Neutrophil (primary cell): ENCODE results near the gene LRRC8A.
"Not testable (repeated sequence)": the region's sequence is repeated elsewhere in the genome, so short reads cannot be mapped to it uniquely, and the experiment has no call there.

Source experiments
- H3K27ac ChIP-seq: fragments of 200-600 bp; sonication (generic); 2 replicates; pipeline ENCODE4 v1.5.1; 2016; ENCODE audit warnings: mild to moderate bottlenecking, moderate library complexity
- H3K27me3 ChIP-seq: fragments of 200-600 bp; sonication (generic); 2 replicates; pipeline ENCODE4 v1.6.0; 2016; ENCODE audit warnings: mild to moderate bottlenecking
- H3K36me3 ChIP-seq: fragments of 200-600 bp; sonication (generic); 2 replicates; pipeline ENCODE4 v1.5.1; 2017
- H3K4me1 ChIP-seq, 2 experiments: fragments of 200-600 bp in 1 of 2; sonication (generic) in 1 of 2; 1 replicate in 1 of 2; 2 replicates in 1 of 2; pipeline versions ENCODE4 v1.5.1 to v1.6.1; 2013 to 2016; ENCODE audit warnings: low read depth in 1 of 2, low read length in 1 of 2, mild to moderate bottlenecking in 1 of 2, moderate library complexity in 1 of 2; ENCODE audit not compliant: control insufficient read depth in 1 of 2, insufficient read depth in 1 of 2
- H3K4me3 ChIP-seq, 2 experiments: fragments of 200-600 bp in 1 of 2; sonication (generic) in 1 of 2; 1 replicate in 1 of 2; 2 replicates in 1 of 2; pipeline ENCODE4 v1.5.1; 2013 to 2016; ENCODE audit warnings: low read depth in 1 of 2, low read length in 1 of 2, mild to moderate bottlenecking in 1 of 2, moderate library complexity in 1 of 2
- H3K9me3 ChIP-seq: fragments of 200-600 bp; sonication (generic); 2 replicates; pipeline ENCODE4 v1.5.1; 2016
- CTCF ChIP-seq: fragments of 200-600 bp; sonication (generic); IDR thresholded peaks from 2 replicates; pipeline ENCODE4 v1.5.1; 2016; ENCODE audit warnings: antibody characterized with exemption

LRRC8A gene

GRCh38 chr9:128946571-128947276, 64.8 kb downstream of the LRRC8A start:
- Histone ChIP-seq H3K27ac (peak overlapping the region; percentile 70), H3K27me3 (no peaks in the 10 kb centered on the region), H3K36me3 (no peaks in the 10 kb centered on the region), H3K9me3 (no peaks in the 10 kb centered on the region), H3K4me1 (peaks cover 13 to 19% of the 10 kb centered on the region in 2 experiments), H3K4me3 (peak overlapping the region; percentile 93 to 96)
- TF ChIP-seq CTCF: no peak

GRCh38 chr9:128947277-128947526, 65.3 kb downstream of the LRRC8A start:
- H3K27me3 ChIP-seq: no peaks in the 10 kb centered on the region
- no peaks in the 10 kb centered on the region for H3K9me3 ChIP-seq
- H3K27ac ChIP-seq: peak overlapping the region; percentile 70
- H3K4me3 ChIP-seq: peak overlapping the region; percentile 93 to 96
- TF ChIP-seq CTCF: no peak
- no peaks in the 10 kb centered on the region for H3K36me3 ChIP-seq
- peaks cover 13 to 19% of the 10 kb centered on the region in 2 experiments for H3K4me1 ChIP-seq

GRCh38 chr9:128947527-128948301, 65.8 kb downstream of the LRRC8A start, which contains the start of the genes DOLK and NUP188:
Gene DOLK, minus strand, starts transcription at chr9:128947603. Its CDS starts 300 bp downstream, at chr9:128947303.
Gene NUP188, plus strand, starts transcription at chr9:128947699. Its CDS starts 21 bp downstream, at chr9:128947720.
- Histone ChIP-seq H3K27ac (peak within 1 kb of the TSS; percentile 70), H3K9me3 (no peaks in the 10 kb centered on the region), H3K27me3 (no peaks in the 10 kb centered on the region), H3K4me3 (peak within 1 kb of the TSS; percentile 93 to 96), H3K4me1 (peaks cover 13 to 19% of the 10 kb centered on the region in 2 experiments), H3K36me3 (no peaks in the 10 kb centered on the region)
- peak; percentile 36 for TF ChIP-seq CTCF

GRCh38 chr9:128961403-128961802, 79.5 kb downstream of the LRRC8A start:
- not testable (repeated sequence) for H3K27me3 ChIP-seq, H3K27ac ChIP-seq, H3K9me3 ChIP-seq, H3K4me1 ChIP-seq, H3K4me3 ChIP-seq
- H3K36me3 ChIP-seq: peaks cover 29% of the 10 kb centered on the region
